ENCODE measurements around the gene PLXNA2. TPM values are rescaled to one million over a fixed set of nuclear protein-coding genes. Genes with fewer than 3 reads are reported as not detected.
A peak's percentile ranks its signal among the peaks of the same experiment; 100 is the strongest.

Gene PLXNA2
- total and polyA plus RNA-seq, 2 of the 13 experiments (the other 11 are each of a cell fraction or from before 2014, with no cell fraction given): 1.1 to 2.1 TPM

DNA sequence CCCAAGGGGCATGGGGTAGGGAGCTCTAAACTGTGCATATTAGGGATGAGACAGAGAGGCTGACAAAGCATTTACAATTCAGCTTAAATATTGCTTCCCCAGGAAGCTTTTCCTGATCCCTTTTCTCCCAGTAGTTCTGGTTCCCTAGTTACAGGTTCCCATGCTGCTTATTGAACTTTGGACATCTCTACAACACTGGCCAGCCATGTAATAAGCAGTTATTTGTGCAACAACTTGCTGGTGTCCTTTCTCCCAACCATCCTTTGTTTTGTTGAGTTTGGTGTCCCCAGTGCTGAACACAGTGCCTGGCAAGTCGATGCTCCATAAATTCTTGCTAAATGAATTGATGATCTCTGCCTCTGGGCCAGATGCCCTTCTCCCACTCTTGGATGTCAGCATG, 80.6 kb downstream of the PLXNA2 start (continued):
- no peak for TF ChIP-seq SMC3 (IDR thresholded peaks at IDR 0.05; ENCODE audit: low read length)
- TF ChIP-seq CENPT (CRISPR knock-in tag; IDR thresholded peaks at IDR 0.05; ENCODE audit: low read depth): no peak
- no peak for TF ChIP-seq PRPF4 (IDR thresholded peaks at IDR 0.05; ENCODE audit: low read depth, low read length, poor library complexity, severe bottlenecking)
- TF ChIP-seq MAZ (IDR thresholded peaks at IDR 0.05; ENCODE audit: borderline replicate concordance, low read depth, low read length): no peak
- no peak for TF ChIP-seq MAZ (CRISPR knock-in tag; IDR thresholded peaks at IDR 0.05; ENCODE audit: low read depth)
- no peak for TF ChIP-seq ZMYM2 (CRISPR knock-in tag; IDR thresholded peaks at IDR 0.05)
- TF ChIP-seq, protein P1, sequence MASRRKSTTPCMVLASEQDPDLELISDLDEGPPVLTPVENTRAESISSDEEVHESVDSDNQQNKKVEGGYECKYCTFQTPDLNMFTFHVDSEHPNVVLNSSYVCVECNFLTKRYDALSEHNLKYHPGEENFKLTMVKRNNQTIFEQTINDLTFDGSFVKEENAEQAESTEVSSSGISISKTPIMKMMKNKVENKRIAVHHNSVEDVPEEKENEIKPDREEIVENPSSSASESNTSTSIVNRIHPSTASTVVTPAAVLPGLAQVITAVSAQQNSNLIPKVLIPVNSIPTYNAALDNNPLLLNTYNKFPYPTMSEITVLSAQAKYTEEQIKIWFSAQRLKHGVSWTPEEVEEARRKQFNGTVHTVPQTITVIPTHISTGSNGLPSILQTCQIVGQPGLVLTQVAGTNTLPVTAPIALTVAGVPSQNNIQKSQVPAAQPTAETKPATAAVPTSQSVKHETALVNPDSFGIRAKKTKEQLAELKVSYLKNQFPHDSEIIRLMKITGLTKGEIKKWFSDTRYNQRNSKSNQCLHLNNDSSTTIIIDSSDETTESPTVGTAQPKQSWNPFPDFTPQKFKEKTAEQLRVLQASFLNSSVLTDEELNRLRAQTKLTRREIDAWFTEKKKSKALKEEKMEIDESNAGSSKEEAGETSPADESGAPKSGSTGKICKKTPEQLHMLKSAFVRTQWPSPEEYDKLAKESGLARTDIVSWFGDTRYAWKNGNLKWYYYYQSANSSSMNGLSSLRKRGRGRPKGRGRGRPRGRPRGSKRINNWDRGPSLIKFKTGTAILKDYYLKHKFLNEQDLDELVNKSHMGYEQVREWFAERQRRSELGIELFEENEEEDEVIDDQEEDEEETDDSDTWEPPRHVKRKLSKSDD (CRISPR knock-in tag; IDR thresholded peaks at IDR 0.05; ENCODE audit: low read depth): no peak
- no peak for TF ChIP-seq ZNF776 (CRISPR knock-in tag; IDR thresholded peaks at IDR 0.05)
- TF ChIP-seq CEBPG (CRISPR knock-in tag; IDR thresholded peaks at IDR 0.05): peak; percentile 83
- TF ChIP-seq ZNF333 (CRISPR knock-in tag; IDR thresholded peaks at IDR 0.05; ENCODE audit: borderline replicate concordance): no peak
- TF ChIP-seq, protein P2, sequence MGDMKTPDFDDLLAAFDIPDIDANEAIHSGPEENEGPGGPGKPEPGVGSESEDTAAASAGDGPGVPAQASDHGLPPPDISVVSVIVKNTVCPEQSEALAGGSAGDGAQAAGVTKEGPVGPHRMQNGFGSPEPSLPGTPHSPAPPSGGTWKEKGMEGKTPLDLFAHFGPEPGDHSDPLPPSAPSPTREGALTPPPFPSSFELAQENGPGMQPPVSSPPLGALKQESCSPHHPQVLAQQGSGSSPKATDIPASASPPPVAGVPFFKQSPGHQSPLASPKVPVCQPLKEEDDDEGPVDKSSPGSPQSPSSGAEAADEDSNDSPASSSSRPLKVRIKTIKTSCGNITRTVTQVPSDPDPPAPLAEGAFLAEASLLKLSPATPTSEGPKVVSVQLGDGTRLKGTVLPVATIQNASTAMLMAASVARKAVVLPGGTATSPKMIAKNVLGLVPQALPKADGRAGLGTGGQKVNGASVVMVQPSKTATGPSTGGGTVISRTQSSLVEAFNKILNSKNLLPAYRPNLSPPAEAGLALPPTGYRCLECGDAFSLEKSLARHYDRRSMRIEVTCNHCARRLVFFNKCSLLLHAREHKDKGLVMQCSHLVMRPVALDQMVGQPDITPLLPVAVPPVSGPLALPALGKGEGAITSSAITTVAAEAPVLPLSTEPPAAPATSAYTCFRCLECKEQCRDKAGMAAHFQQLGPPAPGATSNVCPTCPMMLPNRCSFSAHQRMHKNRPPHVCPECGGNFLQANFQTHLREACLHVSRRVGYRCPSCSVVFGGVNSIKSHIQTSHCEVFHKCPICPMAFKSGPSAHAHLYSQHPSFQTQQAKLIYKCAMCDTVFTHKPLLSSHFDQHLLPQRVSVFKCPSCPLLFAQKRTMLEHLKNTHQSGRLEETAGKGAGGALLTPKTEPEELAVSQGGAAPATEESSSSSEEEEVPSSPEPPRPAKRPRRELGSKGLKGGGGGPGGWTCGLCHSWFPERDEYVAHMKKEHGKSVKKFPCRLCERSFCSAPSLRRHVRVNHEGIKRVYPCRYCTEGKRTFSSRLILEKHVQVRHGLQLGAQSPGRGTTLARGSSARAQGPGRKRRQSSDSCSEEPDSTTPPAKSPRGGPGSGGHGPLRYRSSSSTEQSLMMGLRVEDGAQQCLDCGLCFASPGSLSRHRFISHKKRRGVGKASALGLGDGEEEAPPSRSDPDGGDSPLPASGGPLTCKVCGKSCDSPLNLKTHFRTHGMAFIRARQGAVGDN (CRISPR knock-in tag; IDR thresholded peaks at IDR 0.05): 0 out of 2 replicates have a peak, but pooled peaks have one; percentile 26
- TF ChIP-seq FLYWCH1 (CRISPR knock-in tag; IDR thresholded peaks at IDR 0.05): no peak
- TF ChIP-seq JDP2 (CRISPR knock-in tag; IDR thresholded peaks at IDR 0.05; ENCODE audit: borderline replicate concordance): no peak
- TF ChIP-seq, protein P3, sequence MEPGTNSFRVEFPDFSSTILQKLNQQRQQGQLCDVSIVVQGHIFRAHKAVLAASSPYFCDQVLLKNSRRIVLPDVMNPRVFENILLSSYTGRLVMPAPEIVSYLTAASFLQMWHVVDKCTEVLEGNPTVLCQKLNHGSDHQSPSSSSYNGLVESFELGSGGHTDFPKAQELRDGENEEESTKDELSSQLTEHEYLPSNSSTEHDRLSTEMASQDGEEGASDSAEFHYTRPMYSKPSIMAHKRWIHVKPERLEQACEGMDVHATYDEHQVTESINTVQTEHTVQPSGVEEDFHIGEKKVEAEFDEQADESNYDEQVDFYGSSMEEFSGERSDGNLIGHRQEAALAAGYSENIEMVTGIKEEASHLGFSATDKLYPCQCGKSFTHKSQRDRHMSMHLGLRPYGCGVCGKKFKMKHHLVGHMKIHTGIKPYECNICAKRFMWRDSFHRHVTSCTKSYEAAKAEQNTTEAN (CRISPR knock-in tag; conservative IDR thresholded peaks at IDR 0.05): no peak
- TF ChIP-seq PAWR (CRISPR knock-in tag; IDR thresholded peaks at IDR 0.05; ENCODE audit: borderline replicate concordance): no peak
- no peak for TF ChIP-seq ZNF878 (CRISPR knock-in tag; IDR thresholded peaks at IDR 0.05)
- no peak for TF ChIP-seq ZNF136 (CRISPR knock-in tag; IDR thresholded peaks at IDR 0.05; ENCODE audit: low read depth)
- TF ChIP-seq, protein P4, sequence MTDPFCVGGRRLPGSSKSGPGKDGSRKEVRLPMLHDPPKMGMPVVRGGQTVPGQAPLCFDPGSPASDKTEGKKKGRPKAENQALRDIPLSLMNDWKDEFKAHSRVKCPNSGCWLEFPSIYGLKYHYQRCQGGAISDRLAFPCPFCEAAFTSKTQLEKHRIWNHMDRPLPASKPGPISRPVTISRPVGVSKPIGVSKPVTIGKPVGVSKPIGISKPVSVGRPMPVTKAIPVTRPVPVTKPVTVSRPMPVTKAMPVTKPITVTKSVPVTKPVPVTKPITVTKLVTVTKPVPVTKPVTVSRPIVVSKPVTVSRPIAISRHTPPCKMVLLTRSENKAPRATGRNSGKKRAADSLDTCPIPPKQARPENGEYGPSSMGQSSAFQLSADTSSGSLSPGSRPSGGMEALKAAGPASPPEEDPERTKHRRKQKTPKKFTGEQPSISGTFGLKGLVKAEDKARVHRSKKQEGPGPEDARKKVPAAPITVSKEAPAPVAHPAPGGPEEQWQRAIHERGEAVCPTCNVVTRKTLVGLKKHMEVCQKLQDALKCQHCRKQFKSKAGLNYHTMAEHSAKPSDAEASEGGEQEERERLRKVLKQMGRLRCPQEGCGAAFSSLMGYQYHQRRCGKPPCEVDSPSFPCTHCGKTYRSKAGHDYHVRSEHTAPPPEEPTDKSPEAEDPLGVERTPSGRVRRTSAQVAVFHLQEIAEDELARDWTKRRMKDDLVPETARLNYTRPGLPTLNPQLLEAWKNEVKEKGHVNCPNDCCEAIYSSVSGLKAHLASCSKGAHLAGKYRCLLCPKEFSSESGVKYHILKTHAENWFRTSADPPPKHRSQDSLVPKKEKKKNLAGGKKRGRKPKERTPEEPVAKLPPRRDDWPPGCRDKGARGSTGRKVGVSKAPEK (CRISPR knock-in tag; IDR thresholded peaks at IDR 0.05; ENCODE audit: borderline replicate concordance): no peak
- 0 out of 2 replicates have a peak, but pooled peaks have one; percentile 17 for TF ChIP-seq MIXL1 (CRISPR knock-in tag; IDR thresholded peaks at IDR 0.05)
- TF ChIP-seq ZNF33B (CRISPR knock-in tag; IDR thresholded peaks at IDR 0.05): no peak
- no peak for TF ChIP-seq CHD4 (IDR thresholded peaks at IDR 0.05; ENCODE audit: borderline replicate concordance, low read length)

Measured in HepG2 (cell line).